HG03108 (cell line): ENCODE data around the gene MRPL20.
A peak's percentile ranks its signal among the peaks of the same experiment; 100 is the strongest.
"Not testable (repeated sequence)": the region's sequence is repeated elsewhere in the genome, so short reads cannot be mapped to it uniquely, and the experiment has no call there.

ENCODE experiments used
- ATAC-seq: cut with Tn5 transposase; IDR thresholded peaks from one replicate; pipeline ENCODE4 v1.9.1; 2021; ENCODE audit warnings: moderate library complexity; ENCODE audit not compliant: unreplicated experiment

MRPL20 gene

GRCh38 chr1:1406821-1407635 is at the start of gene MRPL20:
TSS of gene MRPL20 (minus strand) at chr1:1407293. CDS start at chr1:1407217, 76 bp downstream.
- peak; percentile 93 for ATAC-seq

GRCh38 chr1:1456683-1457255 is 49.7 kb upstream of the MRPL20 start:
- not testable (repeated sequence) for ATAC-seq

GRCh38 chr1:1455934-1456333 is 48.8 kb upstream of the MRPL20 start:
- ATAC-seq: not testable (repeated sequence)

GRCh38 chr1:1455366-1455884 is 48.3 kb upstream of the MRPL20 start:
- ATAC-seq: no peak

GRCh38 chr1:1454286-1455056 is 47.4 kb upstream of the MRPL20 start:
- not testable (repeated sequence) for ATAC-seq

- ATAC-seq: no peak
Observed at GRCh38 chr1:1452882-1453281, 45.8 kb upstream of the MRPL20 start.

- not testable (repeated sequence) for ATAC-seq
Observed at GRCh38 chr1:1452365-1452739, 45.3 kb upstream of the MRPL20 start.

GRCh38 chr1:1451696-1452364 is 44.7 kb upstream of the MRPL20 start:
- ATAC-seq: no peak

- not testable (repeated sequence) for ATAC-seq
Observed at GRCh38 chr1:1450616-1451015, 43.5 kb upstream of the MRPL20 start.

- ATAC-seq: no peak
Observed at GRCh38 chr1:1449099-1449739, 42.1 kb upstream of the MRPL20 start, which contains the start of gene ATAD3C. TSS of gene ATAD3C (plus strand) at chr1:1449689. CDS start at chr1:1450684, 995 bp downstream.

- ATAC-seq: not testable (repeated sequence)
Observed at GRCh38 chr1:1446631-1447030, 39.5 kb upstream of the MRPL20 start.

- ATAC-seq: no peak
Observed at GRCh38 chr1:1442069-1442770, 35.1 kb upstream of the MRPL20 start.

GRCh38 chr1:1441002-1441888 is 34.2 kb upstream of the MRPL20 start:
- no peak for ATAC-seq

- ATAC-seq: no peak
Observed at GRCh38 chr1:1440262-1441001, 33.3 kb upstream of the MRPL20 start.

- ATAC-seq: no peak
Observed at GRCh38 chr1:1439546-1440261, 32.6 kb upstream of the MRPL20 start.

GRCh38 chr1:1438531-1439381 is 31.7 kb upstream of the MRPL20 start:
- ATAC-seq: no peak
